Parathyroid adenoma (tissue), 2 donors: ENCODE measurements around the gene PTPN22.

Source experiments
- H2AFZ ChIP-seq: fragments of 300-600 bp; sonication (generic); one replicate; pipeline ENCODE4 v1.7.0; 2017; ENCODE audit warnings: antibody characterized with exemption, mild to moderate bottlenecking
- H3K27ac ChIP-seq: fragments of 300-600 bp; sonication (generic); one replicate; pipeline ENCODE4 v1.7.0; 2017
- H3K27me3 ChIP-seq: fragments of 300-600 bp; sonication (generic); one replicate; pipeline ENCODE4 v1.7.0; 2017; ENCODE audit warnings: low read length; ENCODE audit not compliant: control insufficient read depth, insufficient read depth
- H3K36me3 ChIP-seq: fragments of 300-600 bp; sonication (generic); one replicate; pipeline ENCODE4 v1.7.0; 2017; ENCODE audit warnings: low read length; ENCODE audit not compliant: control insufficient read depth, insufficient read depth
- H3K4me1 ChIP-seq: fragments of 300-600 bp; sonication (generic); one replicate; pipeline ENCODE4 v1.7.0; 2017; ENCODE audit warnings: control low read depth
- H3K4me2 ChIP-seq: fragments of 300-600 bp; sonication (generic); one replicate; pipeline ENCODE4 v1.7.0; 2017; ENCODE audit warnings: low read length
- H3K4me3 ChIP-seq: fragments of 300-600 bp; sonication (generic); one replicate; pipeline ENCODE4 v1.7.0; 2017; ENCODE audit warnings: low read depth, low read length
- H3K79me2 ChIP-seq: fragments of 300-600 bp; sonication (generic); one replicate; pipeline ENCODE4 v1.7.0; 2017; ENCODE audit warnings: control low read depth
- H3K9ac ChIP-seq: fragments of 300-600 bp; sonication (generic); one replicate; pipeline ENCODE4 v1.7.0; 2017; ENCODE audit warnings: mild to moderate bottlenecking
- H3K9me3 ChIP-seq: fragments of 300-600 bp; sonication (generic); one replicate; pipeline ENCODE4 v1.7.0; 2017; ENCODE audit warnings: low read length; ENCODE audit not compliant: control insufficient read depth
- CTCF ChIP-seq: fragments of 300-600 bp; sonication (generic); IDR thresholded peaks from one replicate; pipeline ENCODE4 v1.7.0; 2017; ENCODE audit warnings: antibody characterized with exemption, mild to moderate bottlenecking
- donor health status: primary hyperparathyroidism.

The PTPN22 gene

DNA sequence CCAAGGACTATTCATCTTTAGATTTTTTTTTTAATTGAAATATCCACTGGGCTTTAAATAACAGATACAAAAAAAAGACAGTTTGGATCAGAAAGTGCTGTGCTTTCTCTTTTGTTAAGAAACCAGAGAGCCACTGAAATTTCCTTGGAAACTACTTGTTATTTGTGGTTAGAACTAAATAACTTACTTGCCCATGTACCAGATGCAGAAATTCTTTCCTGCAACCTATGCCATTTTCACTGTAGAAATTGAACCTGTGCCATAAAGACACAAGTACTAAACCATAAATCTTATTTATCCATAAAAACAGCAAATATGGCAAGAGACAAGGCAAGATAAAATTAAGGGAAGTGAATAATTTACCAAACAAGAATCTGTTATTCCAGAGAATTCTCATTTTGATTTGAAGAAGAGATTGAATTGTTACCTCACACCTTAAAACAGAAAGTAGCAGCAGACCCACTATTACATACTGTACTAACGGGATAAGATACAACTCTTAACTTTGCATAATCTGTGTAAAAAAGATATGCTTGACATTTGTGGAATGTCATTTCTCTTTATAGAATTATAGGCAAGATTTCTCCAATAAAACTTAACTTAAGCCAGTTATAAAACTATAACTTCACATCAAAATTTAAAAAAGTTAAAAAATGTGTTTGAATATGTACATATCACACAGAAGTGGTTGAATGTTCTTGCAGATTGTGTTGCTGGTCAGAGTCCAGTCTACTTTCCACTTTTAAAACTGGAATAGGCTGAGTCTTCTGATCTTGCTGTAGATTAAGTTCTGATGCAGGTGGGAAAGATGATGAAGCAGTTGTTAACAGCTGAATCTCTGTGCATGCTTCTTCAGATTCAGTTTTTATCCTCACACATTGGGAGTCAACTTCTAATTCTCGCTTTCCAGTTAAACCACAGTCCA is 105.9 kb downstream of the PTPN22 start:
- Histone ChIP-seq H3K4me2 (peak overlapping the region; percentile 28), H3K4me1 (peaks cover 5% of the 10 kb centered on the region), H3K36me3 (no peaks in the 10 kb centered on the region), H3K27ac (peak overlapping the region; percentile 9), H3K4me3 (no peak overlapping the region), H3K79me2 (no peaks in the 10 kb centered on the region), H3K27me3 (no peaks in the 10 kb centered on the region), H3K9me3 (no peaks in the 10 kb centered on the region), H2AFZ (no peak overlapping the region), H3K9ac (no peak overlapping the region)
- TF ChIP-seq CTCF, result no peak
